Embryonic facial prominence (tissue), 1 donor: Measurements from ENCODE around the gene KCNE4.

Experiments
- DNase-seq: peaks from one replicate; pipeline ENCODE4 v3.0.0-alpha.2; 2016; ENCODE audit errors: extremely low spot score

The KCNE4 gene, protein sequence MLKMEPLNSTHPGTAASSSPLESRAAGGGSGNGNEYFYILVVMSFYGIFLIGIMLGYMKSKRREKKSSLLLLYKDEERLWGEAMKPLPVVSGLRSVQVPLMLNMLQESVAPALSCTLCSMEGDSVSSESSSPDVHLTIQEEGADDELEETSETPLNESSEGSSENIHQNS

DNA sequence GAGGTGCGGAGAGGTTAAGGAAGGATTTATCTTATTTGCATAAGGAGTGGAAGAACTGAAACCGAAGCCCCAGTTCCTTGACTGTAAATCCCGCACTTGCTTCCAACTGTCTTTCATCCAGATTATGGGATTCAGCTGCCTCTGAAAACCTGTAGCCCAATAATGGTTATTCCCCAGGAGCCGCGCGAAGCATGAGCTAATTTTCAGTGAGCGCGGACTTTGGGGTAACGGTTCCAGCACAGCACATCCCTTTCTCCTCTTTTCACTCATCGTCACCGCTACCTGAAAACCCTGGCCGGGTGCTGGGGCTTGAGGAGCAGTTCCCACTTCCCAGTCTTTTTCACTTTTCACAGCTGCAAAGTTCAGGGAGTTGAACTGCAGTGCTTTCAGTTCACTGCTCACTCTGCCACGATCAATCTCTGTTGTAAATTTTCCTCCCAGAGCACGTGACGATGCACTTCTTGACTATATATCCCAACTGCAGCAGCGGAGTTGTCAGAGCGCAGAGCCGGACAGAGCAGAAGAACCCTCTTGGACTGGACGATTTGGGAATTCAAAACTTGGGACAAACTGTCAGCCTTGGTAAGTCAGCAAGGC, at the start of gene KCNE4:
KCNE4 (plus strand) TSS at position 498 of the 597 bp plus-strand sequence. CDS start 641 bp downstream, outside the sequence.
- DNase-seq, result peak; percentile 43

DNA sequence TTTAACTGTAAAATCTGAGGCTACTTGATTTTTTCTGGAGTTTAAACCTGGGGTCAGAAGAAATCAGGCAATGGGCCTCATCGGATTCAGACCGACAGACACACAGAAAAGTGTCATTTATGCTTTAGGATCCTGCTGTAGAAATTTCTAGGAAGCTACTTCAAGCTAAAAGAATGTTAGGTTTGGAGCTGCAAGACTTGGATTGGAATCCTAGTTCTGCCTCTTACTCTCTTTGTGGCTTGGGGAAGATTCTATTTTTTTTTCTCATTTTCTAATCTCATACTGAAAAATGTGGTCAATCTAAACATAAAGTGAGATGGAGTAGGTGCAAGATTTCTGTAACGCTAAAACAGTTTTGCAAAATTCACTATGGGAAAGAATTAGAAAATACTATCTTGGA, 48.8 kb upstream of the KCNE4 start:
- DNase-seq, result no peak

DNA sequence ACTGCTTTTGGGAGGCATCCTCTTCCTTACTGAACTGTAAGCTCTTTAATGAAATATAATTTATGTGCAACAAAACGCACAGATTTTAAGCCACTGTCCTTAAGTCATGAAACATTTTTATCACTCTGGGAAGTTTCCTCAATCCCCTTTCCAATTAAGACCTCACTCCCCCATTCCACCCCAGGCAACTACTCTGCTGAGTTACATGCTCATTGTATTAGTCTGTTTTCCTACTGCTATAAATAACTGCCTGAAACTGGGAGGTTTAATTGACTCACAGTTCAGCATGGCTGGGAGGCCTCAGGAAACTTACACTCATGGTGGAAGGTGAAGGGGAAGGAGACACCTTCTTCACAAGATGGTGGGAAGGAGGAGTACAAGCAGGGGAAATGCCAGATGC, 46.5 kb upstream of the KCNE4 start:
- DNase-seq, result no peak

DNA sequence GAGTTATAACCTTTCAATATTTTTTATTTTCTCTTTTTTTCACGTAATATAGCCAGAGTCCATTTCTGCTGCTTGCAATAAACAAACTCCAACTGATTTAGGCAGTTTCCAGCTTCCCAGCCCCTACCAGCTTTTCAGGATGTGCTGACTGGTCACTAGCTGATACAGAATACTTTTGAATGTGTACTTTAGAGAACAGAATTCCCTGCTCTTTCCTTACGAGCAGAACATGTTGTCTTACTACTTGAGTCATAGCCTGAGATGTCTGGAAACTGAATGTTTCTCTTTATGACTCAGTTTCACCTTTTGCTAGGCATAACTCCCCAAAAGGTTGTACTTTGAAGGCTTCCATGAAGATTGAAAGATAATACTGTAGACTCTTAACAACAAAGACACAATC, 44.5 kb upstream of the KCNE4 start:
- no peak for DNase-seq

DNA sequence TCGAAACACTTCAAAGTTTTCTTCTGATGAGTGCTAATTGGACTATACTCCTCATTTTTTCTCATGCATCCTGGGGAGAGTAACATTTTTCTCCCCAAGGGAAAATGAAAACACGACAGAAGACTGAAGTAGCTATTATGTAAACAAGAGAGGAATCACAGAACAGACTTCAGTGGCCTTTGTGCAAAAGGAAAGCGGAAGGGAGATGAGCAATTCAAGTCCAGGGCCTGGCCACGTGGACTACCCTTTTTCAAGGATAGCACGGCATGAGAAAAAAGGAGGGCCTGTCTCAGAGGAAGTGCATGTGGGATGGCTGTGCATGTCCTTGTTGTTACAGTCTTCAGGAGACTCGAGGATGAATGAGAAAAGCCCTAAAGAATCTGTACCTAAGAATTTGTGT, 43.8 kb upstream of the KCNE4 start:
- no peak for DNase-seq

DNA sequence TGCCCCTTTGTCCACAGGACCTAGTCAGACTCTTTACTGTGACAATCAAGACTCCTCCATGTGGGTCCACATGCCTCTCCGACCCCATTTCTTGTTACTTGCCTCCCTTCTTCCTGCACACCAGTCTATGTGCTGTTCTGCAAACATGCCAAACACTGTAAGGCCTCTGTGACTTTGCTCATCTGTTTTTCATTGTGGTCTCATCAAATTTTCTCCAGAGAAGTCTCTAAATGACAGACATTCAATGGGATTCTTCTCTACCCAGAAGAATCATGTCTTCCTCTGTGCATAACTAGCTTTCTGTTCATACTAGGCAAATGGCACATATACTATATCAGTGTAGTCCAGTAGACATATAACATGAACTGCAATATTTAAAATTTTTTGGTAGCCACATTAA, 43.0 kb upstream of the KCNE4 start:
- no peak for DNase-seq

DNA sequence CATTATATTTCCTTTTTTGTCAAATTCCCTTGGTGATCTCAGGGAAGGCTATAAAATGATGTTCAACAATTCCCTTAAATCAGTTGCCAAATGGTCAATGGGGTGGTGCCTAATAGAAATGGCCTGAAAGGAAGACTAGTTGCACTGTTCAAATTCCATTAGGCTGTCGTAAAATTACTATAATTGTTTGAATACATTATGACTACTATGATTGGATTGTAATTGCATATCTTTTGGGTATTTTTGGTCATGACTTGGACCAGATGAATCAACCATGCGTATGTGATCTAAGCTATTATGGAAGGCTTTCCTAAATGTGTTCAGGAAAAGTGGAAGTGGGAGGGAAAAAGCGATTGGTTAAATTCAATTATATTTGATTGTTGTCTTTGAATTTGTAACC, 41.3 kb upstream of the KCNE4 start:
- DNase-seq, result no peak

DNA sequence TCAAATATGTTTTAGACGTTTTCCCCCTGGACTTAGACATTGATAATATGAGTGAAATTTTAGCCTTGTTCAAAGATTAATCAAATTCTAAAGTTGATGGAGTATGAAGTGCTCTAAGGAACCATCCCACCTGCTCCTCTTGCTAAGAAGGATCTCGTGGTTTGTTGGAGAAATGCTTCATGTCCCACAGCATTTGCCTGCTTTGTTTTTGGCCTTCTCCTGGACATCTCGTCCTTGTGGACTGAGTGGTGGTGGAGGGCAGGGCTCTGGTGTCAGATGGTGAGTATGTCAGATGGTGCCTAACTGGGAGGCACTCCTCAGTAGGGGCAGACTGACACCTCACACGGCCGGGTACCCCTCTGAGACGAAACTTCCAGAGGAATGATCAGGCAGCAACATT, 39.7 kb upstream of the KCNE4 start:
- no peak for DNase-seq

DNA sequence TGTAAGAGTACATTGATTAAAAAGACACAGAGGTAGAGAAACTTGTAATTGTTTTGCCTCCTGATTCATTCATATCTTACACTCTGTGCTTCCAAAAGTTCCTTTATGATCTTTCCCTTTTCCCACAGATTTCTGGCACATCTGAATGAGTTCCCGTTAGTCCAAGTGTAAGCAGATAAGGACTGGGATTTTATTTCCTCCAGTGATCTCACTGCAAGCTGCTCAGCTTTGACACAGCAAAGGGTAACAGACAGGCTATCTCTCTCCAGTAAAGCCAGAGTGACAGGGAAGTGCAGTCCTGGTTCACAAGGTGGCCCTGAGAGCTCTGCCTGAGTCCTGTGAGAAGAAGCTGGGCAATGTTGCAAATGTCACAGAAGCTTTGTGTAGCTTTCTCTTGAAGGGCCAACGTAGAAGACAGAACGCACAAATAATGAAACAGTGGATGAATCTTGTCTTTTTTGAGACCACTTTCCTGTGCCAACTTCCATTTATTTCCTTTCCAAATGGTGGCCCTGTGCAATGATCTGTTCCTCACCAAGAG, 32.5 kb upstream of the KCNE4 start:
- no peak for DNase-seq

DNA sequence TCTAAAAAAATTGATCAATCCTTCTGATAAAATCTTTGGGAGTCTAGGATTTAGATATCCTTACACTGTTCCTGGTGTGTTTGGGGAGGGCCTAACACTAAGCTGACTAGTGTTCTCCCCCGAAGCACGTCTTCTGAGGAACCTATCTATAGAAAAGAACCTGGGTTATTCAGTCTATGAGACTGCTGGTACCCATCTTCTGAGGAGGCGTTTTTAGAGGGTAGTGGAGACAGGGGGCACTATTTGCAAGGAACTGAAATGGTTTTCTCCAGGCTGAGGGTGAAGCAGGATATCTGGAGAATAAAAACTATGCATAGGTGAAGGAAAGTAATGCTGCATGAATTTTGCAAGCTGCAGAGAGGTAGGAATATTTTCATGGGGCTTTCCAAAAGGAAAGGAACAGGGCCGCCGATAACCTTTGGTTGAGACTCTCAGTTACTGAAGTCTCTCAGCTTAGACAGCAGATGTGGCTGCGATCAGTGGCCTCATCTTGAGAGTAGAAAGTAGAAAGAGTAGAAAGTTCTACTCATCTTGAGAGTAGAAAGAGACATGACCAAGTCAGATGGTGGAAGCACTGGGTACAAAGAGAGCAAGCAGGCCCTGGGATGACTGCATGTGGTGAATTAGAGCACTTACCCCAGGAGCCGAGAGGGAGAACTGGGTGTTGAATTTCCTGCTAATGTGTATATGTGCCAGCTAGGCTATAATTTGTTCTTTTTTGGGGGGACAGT, 31.8 kb upstream of the KCNE4 start:
- DNase-seq, result no peak

DNA sequence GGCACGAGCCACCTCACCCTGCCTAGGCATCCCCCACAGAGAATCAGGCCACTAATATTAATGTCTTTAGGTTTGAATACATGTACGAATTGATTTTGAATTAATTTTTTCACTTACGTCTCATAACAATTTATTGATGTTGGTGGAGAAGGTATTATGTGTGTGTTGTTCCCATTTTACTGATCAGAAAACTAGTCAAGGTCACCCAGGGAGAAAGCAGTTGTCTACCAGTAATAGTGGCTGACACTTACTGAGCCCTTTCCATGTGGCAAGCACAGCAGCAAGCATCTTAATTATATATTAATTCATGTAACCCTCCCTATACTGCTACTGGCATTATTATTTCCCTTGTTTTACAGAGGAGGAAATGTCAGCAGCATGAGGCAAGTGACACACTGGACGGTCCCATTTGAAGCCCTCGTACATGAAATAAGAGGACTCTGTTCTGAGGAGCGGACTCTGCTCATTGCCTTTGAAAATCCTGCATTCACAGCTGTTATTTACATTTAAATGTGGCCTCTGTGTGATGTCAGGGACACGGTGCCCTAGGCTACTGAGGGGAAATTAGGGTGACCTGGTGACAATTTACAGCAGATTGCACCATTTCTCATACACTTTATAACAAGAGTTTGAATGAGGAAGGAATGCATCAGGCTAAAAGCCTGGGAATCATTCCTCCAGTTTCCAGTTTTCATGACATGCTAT, 30.9 kb upstream of the KCNE4 start:
- DNase-seq, result no peak

DNA sequence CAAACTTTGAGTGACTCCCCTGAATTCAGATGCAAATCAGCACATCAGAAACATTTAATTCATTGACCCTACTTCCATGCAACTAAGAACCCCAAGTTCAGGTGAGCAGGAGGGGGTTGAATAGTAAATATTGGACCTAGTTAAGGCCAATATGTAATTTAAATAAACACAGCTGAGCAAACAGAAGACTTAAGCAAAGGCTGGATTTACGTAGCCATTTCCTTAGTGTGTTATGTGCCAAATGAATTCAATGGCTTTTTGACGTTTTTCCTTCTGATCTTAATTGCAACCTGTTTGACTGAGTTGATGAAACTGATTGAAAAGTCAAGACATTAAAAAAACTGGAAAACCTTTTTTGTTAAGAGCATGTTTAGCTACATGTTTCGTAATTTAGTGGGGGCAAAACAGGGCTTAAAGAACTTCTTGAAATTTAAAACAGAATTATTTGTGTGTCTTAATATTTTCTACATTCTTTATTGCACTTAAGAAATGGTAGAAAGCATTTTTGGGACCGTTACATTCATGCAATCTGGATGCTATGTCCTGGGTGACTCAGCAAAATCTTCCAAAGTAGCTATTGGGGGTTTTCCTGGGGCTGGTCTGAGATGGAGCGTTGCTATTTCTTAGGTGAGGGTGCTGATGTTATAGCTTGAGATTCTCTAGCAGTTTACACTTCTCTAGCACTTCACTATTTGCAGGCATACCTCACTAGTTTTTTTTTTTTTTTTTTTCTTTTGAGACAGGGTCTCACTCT, 25.5 kb upstream of the KCNE4 start:
- DNase-seq, result no peak

DNA sequence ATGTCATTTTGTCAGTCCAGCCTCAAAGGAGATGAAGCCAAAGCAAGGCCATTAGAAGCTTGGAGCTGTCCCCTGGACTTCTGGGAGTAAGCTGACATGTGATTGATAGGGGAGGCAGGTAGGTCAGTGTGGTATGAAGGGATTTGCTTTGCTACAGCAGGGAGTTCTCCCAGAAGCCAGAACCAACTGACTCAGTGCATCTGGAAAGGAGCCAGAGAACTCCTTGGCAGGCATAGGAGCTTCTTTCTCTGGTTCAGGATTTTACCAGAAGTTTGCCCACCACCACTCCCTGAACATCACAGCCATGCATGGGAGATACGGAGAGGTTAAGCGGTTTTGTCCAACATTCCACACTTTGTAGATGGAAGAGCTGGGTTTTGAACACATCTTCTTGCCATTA, 24.5 kb upstream of the KCNE4 start:
- no peak for DNase-seq

DNA sequence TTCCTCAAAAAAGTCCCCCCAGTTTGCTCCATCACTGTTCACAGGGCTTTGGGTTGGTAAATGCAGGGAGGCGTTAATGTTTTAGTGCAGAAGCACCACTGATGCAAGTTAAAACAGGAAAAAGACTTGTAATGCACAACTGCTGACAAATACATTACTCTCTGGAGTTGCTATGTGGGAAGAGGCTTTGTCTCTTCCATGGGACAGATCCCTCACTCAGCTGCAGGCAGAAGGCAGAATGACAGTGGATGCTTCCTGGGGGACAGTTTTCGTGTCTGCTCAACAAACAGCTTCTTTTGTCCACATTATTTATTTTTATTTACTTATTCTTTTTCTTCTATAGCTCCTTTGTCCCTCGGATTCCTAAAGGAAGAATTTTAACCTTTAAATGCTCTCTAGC, 22.7 kb upstream of the KCNE4 start:
- DNase-seq, result no peak

DNA sequence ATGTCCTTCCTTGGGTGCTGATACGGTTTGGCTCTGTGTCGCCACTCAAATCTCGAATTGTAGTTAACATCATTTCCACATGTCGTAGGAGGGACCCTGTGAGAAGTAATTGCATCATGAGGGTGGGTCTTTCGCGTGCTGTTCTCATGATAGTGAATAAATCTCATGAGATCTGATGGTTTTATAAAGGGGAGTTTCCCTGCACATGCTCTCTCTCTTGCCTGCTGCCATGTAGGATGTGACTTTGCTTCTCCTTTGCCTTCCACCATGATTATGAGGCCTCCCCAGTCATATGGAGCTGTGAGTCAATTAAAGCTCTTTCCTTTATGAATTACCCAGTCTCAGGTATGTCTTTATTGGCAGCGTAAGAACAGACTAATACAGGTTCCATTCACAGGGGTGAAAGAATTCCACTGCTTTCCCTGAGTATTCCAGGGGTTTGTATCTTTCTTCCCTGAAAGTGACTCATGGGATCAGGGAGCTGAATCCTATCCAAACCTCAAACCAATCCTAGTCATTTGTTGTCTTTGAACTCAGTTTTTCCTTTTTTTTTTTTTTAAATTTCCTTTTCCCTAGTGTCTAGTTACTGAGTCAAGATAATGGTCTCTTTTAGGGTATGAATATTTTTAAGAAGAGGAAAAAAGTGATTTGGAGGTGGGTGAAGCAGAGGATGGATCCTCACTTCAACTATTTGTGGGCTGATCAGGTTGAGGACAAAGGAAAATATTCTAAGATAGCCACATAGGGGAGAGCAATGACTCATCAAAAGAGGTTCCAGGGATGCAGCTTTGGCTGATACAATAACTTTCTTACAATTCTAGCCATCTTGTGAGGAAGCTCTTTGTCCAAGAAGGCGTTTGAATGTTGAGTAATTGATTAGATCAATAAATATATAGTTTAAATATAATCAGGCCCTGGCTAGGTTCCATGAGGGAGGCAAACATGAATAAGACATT, 19.5 kb upstream of the KCNE4 start:
- no peak for DNase-seq

DNA sequence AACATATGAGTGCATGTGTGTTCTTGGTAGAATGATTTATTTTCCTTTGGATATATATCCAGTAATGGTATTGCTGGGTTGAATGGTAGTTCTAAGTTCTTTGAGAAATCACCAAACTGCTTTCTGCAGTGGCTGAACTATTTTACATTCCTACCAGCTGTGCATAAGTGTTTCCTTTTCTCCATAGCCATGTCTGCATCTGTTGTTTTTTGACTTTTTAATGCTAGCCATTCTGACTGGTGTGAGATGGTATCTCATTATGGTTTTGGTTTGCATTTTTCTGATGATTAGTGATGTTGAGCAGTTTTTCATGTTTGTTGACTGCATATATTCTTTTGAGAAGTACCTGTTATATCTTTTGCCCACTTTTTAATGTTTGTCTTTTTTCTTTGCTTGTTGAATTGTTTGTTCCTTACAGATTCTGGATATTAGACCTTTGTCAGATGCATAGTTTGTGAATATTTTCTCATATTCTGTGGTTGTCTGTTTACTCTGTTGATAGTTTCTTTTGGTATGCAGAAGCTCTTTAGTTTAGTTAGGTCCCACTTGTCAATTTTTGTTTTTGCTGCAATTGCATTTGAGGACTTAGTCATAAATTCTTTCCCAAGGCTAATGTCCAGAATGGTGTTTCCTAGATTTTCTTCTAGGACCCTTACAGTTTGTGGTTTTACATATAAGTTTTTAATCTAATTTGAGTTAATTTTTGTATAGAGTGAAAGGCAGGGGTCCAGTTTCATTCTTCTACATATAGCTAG, 17.6 kb upstream of the KCNE4 start:
- no peak for DNase-seq

DNA sequence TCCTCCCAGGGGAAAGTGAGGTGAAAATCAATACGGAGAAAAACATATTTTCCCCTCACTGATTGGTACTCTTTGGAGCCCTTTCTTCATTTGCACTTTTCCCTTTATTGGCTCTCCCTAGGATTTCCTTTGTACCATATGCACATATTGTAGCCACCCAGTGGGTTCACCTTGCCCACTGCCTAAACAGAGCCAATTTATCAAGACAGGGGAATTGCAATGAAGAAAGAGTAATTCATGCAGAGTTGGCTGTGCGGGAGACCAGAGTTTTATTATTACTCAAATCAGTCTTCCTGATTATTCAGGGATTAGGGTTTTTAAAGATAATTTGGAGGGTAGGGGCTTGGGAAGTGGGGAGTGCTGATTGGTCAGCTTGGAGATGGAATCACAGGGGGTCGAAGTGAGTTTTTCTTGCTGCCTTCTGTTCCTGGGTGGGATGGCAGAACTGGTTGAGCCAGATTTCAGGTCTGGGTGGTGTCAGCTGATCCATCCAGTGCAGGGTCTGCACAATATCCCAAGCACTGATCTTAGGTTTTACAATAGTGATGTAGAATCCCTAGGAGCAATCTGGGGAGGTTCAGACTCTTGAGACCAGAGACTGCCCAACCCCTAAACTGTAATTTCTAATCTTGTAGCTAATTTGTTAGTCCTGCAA, 15.1 kb upstream of the KCNE4 start:
- no peak for DNase-seq

DNA sequence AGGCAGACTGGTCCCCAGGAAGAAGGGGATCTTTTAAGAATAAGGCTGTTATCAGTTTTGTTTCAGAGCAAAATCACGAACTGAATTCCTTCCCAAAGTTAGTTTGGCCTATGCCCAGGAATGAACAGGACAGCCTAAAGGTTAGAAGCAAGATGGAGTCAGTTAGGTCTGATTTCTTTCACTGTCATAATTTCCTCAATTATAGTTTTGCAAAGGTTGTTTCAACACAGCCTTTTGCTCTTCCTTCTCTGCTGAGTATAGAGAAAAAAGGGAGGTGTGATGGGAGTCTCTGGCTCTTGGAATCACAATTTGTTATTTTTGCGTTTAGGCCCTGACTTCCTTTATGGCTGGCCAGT, 14.6 kb upstream of the KCNE4 start:
- no peak for DNase-seq

DNA sequence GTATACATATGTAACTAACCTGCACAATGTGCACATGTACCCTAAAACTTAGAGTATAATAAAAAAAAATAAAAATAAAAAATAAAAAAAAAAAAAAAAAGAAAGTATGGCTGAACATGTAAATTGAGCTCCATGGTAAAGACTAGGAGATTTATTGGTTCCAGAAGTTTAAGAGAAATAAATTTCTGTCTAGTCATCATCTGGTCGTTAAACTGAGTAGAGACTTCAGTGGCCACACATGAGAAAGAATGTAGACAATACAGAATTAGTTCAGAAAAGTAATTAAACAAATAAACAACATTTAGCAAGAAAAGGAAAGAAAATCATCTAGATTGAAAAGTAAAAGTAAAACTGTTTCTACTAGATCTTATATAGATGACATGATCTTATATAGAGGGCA, 12.4 kb upstream of the KCNE4 start:
- DNase-seq, result no peak
